Measurements from ENCODE around the gene UBE2S.

GRCh38 chr19:55390461-55390880 lies 17.1 kb downstream of the UBE2S start:
- TF ChIP-seq, protein P1, sequence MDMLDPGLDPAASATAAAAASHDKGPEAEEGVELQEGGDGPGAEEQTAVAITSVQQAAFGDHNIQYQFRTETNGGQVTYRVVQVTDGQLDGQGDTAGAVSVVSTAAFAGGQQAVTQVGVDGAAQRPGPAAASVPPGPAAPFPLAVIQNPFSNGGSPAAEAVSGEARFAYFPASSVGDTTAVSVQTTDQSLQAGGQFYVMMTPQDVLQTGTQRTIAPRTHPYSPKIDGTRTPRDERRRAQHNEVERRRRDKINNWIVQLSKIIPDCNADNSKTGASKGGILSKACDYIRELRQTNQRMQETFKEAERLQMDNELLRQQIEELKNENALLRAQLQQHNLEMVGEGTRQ (IDR thresholded peaks at IDR 0.05; ENCODE audit: low read length): no peak
- TF ChIP-seq RAD21 (IDR thresholded peaks at IDR 0.05 in 1 of 2, conservative IDR thresholded peaks at IDR 0.05 in 1 of 2; ENCODE audit: low read depth in 2 of 2, low read length in 2 of 2) (no peak), POLR2AphosphoS5 (IDR thresholded peaks at IDR 0.05; ENCODE audit: low read depth, low read length) (no peak), JUN (IDR thresholded peaks at IDR 0.05; ENCODE audit: low read depth, low read length) (no peak), TEAD4 (IDR thresholded peaks at IDR 0.05; ENCODE audit: low read depth, low read length) (no peak)

Measured in H1 (cell line).